Posterior cingulate gyrus (tissue), 11 donors: ENCODE data around the gene SLC6A2.
A peak's percentile ranks its signal among the peaks of the same experiment; 100 is the strongest.
"Not testable (repeated sequence)": the region's sequence is repeated elsewhere in the genome, so short reads cannot be mapped to it uniquely, and the experiment has no call there.

Source experiments
- DNase-seq, 10 donors: peaks; one replicate each; pipeline versions ENCODE4 v3.0.0 to v3.0.0-alpha.2; 2020 to 2021; ENCODE audit warnings: mixed read lengths in 3 of 10
- intact Hi-C: fragments of 100-400 bp; cut with DNase I; formaldehyde crosslinking; loops from one replicate; pipeline ENCODE4 v1.15.1; 2023

Gene SLC6A2

DNA sequence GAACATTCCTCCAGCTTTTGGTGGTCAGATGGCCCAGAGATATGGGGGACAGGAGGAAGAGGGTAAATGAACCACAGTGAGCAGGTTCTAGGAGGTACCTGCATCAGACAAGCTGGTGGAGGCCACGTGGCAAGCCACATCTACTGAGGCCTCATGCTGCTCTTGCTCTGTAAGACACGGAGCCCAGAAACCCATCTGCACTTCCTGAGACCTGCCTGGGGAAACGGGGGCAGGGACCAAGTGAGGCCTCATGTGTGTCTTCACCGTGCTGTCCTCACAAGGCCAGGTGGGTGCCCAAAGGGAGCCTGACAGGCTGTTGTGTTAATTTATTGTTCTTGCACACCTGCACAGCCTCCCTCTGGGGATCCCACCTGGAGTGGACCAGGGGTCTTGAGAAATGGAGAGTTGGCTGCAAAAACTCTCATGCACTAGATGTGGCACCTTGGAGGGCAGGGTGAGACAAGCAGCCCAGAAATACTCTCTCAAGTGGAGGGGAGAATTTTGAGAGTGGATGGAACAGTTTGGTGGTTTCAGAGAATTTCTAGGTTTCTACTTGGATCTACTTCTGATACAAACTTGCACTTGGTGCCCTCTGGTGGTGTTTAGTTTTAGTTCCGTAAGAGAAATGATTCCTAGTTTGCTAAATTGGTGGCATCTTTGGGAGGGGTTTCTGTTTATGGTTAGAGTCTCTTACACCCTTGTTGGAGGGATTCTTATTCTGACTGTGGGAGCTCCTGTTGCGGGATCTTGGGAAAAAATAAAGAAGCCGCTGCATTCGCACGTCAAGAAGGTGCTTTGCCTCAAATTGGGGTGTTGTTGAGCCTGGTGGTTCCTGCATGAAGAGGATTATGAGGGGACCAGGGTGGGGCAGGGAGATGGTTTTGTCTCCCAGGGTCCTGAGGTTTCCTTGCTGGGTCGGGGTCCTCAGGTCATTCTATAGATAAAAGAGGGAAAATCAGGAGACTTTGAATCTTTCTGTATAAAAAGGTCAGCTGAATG, 47.5 kb downstream of the SLC6A2 start:
- intact Hi-C loops: loop anchor here (1.0 to 5.0 kb wide), 4 partner anchors 56 to 238 kb away; no protein-coding TSS in a partner anchor
- DNase-seq: peak in 1 of 10 donors; percentile 40

DNA sequence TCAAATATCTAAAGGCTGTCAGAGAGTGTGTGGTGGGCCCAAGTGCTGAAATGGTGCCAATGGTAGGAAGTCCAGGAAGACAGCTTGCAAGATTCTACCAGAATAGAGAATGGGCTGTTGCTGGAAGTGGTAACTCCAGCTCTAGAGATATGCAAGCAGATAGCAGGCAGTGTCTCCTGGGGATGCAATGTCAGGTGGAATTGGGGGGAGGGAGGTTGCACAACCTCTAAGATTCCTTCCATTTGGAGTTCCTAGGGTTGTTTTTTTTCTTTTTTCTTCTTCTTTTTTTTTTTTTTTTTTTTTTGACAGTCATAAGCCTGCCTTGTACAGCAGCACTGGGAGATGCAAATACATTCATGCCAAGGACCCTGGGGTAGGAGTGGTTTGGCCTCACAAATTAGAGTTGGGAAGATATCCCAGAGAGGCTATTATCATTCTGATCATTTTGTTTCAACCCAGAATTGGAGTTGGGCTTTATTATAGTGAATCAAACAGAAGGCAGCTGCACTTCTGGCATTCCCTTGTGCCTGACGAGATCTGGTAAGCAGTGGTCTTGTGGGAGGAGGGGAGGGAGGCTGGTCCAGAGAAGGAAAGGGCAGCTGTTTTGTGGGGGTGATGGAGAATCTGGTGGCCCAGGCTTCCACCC, 51.1 kb downstream of the SLC6A2 start:
- intact Hi-C loops: no loop called here
- no peak for DNase-seq

DNA sequence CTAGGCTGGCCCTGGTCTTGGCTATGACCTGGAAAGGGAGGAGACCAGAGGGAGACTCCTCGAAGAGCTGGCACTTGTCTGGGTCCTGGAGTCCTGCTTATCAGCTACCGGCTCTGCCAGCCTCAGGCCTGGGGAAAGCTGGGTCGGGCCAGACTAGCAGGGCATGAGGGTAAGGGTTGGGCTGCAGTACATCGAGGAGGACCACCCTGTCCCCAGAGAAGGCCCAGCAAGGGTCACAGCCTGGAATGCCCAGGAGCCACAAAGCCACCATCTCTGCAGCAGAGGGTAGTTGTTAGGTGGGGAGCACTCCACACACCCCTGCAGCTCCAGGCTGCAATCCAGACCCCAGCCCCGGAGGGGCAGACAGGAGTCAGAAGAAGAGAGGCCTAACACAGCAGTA, 54.0 kb downstream of the SLC6A2 start:
- no peak for DNase-seq
- intact Hi-C loops: loop anchor here (10.0 kb wide), 1 partner anchor 995 kb away; no protein-coding TSS in a partner anchor

DNA sequence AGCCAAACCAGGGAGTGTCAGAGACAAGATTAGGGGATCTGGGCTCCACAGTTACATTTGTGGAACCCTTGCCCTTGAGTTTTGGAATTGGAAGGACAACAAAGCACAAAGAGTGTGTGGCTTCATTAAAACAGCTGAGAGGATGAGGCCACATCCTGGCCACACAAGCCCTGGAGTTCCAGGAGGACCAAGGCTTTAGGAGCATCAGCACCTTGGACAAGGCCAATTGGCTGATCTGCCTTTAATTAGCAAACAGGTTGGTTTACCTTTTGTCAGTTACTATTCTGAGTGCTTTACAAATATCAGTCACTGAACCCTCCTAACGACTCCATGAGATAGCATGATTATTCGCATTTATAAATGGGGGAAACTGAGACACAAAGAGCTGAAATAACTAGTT, 54.7 kb downstream of the SLC6A2 start:
- DNase-seq: no peak
- intact Hi-C loops: loop anchor here (10.0 kb wide), 1 partner anchor 994 kb away; no protein-coding TSS in a partner anchor

DNA sequence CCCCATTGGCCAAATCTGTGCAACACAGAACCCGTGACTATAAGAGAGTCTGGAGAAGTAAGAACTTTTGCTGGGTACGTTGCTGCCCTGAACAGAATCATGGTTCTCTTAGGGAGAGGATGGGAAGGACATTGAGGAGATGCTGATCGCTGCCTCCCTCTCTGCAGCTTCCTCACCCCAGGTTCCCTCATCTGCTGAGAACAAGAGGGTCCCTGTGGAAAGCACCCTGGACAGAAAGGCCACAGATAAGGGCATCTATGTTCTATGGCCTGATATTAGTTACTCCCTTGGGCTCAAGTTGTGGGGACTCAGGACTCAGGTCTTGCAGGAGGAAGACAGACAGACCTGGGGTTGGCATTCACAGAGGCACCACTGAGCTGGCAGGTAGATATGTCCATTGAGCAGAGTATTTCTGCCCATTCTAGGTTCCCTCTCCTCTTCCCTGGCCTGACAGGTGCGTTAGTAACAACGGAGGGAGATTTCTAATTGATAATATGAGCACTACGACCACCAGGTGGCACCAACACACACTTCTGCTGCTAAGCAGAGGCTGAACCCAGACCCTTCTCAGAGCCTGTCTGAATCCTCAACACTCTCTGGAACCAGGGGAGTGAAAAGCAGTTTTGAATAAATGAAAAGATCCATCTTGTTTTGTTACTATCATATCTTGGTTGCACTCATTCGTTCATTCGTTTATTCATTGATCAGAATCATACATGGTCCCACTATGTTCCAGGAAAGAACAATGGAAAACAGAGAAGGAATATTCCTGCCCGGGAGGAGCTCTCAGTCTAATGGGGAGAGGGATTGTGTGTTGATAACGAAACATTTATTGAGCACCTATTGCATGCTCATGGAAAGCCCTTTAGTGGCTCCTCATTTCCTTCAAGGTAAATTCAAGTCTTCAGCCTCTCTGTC, 56.4 kb downstream of the SLC6A2 start:
- DNase-seq: peak in 8 of 10 donors; percentile 63 to 91 (median 76)
- intact Hi-C loops: loop anchor here (1.0 to 10.0 kb wide), 2 partner anchors 130 to 993 kb away; no protein-coding TSS in a partner anchor

DNA sequence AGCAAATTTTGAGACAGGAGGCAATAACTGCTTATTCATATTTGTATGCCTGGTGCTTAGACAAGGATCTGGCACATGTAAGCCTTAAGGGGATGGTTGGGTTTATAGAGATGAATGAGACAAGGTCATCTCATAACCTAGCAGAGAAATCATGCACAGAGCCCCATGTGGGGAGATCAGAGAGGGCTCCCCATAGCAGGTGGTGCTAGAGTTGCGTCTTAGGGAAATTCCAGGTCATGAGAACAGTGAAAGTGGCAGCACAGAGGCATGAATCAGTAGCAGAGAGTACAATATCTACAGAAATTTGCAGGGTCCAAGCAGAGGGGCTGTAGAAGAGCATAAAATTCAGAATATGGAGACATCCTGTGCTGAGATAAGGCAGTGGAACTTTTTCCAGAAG, 57.3 kb downstream of the SLC6A2 start:
- no peak for DNase-seq
- intact Hi-C loops: loop anchor here (10.0 kb wide), 1 partner anchor 992 kb away; no protein-coding TSS in a partner anchor

DNA sequence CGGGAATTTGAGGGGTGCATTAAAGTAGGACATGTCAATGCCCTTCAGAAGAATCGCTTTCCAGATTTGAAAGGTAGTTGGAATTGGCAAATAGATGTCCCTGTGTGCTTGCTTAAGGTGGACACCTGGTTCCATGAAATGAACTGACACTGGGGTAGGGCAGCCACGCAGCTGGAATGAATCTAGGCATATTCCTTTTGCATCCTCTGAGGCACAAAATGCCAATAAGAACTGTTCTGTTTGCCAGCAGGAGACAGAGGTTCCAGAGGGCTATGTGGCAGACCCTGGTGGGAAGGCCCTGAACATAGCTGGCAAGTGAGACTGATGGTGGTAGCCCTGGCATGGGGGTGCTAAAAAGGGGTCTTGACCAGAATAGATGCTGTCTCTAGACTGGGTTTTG, 61.5 kb downstream of the SLC6A2 start:
- intact Hi-C loops: loop anchor here (10.0 kb wide), 1 partner anchor 987 kb away; no protein-coding TSS in a partner anchor
- DNase-seq: no peak

DNA sequence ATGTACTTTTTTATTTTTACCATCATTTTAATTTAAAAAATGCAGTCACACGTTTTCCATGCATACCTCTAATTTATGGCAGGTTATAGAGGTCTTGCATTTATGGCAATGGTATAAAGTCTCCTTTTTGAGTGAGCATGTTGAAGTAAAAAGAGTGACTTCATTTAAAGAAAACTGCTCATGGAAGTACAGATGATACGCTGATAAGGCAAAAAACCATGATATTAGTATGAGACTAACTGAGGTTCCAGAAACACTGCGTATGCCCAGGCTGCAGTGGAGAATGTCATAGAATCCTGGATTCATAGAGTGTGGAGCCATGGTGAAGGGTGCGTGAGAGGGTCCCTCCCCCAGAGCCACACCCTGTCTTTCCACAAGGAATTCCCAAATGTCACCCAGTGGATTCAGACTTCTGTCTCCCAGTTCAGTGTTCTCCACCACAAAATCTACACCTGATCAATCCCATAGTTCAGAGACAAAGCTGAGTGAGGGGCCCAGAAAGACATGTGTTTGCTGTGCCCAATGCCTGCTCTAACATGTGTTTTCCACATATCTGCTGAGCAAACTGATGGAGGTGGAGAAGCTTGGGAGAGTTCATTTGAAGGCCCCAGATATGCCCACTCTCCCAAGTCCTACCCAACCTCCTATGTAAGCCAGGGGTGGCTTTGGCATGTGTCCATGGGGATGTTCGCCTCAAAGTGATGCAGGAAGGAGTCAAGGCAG, 69.4 kb downstream of the SLC6A2 start:
- intact Hi-C loops: no loop called here
- DNase-seq: no peak

DNA sequence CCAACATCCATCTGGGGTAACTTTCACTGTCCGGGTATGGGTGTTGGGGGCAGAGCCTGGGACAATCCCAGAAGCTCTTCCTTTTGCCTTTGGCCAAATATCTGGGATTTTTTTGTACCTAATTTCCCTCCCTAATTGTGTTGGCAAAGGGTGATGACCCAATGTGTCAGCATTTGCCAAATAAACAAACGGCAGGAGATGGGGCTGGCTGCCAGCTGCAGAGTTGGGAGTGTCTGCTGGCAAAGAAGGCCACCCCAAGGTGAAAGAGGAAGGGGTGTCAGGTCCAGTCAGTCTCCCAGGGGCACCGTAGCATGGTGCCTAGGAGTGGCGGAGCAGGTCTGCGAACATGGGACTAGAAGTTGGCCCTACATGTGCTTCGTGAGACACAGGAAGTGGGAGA, 73.0 kb downstream of the SLC6A2 start:
- intact Hi-C loops: no loop called here

DNA sequence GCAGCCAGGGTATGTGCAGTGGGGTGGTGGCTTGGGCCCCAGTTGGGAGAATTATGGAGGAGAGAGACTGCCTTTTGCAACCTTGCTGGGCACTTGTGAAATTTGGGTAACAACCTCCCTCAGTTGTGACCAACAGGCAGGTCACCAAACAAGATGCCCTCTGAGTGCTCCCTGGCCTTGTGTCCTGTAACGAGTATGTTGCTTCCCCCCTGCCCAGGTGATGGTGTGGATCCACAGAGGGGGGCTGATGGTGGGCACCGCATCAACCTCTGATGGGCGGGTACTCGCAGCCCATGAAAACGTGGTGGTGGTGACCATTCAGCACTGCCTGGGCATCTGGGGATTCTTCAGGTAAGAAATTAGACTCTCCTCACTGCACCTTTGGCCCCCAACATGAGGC, 74.3 kb downstream of the SLC6A2 start:
- DNase-seq: no peak
- intact Hi-C loops: no loop called here

More for the DNA sequence above, 73.0 kb downstream of the SLC6A2 start:
- no peak for DNase-seq

DNA sequence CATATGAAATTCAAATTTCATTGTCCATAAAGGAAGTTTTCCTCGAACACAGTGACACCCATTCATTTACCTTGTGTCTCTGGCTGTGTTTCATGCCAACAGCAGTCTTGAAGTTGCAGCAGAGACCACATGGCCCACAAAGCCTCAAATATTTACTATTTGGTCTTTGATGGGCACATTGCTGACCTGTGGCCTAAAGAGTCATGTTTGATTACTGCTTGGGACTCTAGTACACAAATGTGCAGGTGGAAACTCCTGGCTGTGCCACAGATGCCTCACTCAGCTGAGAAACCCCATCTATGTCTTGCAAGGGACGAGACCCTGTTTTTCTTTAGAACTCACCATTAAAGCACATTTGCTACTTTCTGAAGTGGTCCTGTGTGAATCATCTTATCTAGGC, 76.7 kb downstream of the SLC6A2 start:
- DNase-seq: no peak
- intact Hi-C loops: no loop called here

DNA sequence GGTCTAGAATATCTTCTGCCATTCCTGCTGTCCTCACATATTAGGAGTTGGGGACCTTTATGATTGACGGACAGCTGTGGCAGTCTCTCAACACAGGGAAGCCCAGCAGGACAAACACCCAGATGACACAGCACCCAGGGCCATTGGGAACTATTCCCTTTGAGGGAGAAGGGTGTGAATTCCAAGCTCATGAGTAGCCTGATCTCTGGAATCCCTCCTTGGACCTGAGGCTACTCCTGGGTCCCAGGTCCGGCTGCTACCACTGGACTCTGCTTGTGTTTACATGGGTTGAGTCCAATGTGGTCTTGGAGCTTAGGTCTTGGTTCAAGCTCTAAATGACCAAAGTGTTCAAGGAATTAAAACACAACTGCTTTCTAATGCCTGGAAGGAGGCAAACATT, 78.9 kb downstream of the SLC6A2 start:
- no peak for DNase-seq
- intact Hi-C loops: no loop called here

DNA sequence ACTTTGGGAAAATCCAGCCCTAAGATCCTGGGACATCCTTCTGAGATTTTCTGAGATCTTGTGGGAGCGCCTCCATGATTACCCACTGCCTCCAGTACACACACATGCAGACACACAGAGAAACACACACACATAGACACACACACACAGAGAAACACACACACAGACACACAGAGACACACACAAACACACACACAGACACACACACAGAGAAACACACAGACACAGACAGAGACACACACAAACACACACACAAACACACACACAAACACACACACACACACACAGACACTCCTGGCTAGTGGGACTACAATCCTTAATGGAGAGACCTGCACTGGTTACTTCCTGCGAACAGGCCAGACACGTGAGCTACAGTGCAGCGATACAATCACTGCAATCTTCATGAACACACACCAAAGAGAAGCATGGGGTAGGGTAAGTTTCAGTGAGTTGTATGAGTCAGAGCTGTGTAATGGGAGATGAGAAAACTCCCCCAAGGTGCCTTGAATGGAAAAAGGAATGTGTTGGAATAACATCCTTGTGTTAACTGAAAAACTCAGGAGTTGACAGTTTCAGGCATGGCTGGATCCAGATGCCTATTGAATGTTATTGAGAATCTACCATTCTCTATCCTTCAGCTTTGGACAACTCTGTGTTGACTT, 79.5 kb downstream of the SLC6A2 start:
- no peak for DNase-seq
- intact Hi-C loops: no loop called here

DNA sequence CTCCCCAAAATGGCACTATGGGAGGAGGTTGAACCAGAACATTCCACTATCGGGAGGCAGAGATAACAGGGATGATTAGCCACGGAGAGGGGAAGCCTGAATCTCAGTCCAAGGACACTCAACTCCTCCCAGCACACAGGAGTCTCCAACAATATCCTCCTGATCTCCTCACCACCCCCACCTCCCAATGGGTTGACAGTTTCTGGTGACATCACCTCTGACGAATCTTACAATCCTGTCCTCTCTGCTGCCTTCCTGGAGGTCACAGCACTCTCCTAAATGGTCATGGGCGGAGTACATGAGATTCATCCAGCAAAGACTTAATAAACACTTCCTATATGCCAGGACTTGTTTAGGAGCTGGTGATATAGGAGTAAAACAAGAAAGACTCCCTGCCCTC, 80.9 kb downstream of the SLC6A2 start:
- intact Hi-C loops: no loop called here
- DNase-seq: no peak

DNA sequence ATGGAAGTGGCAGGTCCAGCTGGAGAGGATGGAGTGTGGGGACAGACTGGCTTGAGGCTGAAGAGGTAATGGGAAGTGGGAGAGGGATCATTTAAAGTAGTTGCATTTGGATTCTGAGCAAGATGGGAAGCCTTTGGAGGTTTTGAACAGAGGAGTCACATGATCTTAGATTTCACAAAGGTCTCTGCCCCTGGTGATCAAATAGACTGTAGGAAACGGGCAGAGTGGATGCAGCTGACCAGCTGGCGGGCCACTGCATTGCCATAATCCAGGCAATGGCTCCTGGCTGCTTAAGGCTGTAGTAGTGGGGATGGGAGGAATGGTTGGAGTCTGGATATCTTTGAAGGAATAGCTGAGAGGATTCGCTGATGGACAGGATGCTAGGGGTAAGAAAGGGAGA, 81.5 kb downstream of the SLC6A2 start:
- intact Hi-C loops: no loop called here
- no peak for DNase-seq

DNA sequence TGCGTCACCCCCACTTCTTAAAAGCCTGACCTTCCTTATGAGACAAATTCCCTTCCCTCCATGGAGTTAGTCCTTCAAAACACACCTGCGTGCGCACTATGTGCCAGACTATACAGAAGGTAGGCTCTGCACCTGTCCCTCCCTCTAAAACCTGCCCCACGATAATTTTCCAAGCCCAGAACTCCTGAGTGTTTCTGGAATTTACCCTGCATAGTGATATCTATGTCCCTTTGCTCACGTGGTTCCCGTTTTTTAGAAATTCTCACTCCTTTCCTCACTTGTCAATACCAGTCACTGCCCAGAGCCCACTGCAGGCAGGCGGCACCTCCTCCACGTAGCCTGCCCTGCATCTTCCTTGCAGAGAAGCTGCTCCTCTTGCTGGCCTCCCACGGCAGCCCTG, 82.2 kb downstream of the SLC6A2 start:
- intact Hi-C loops: no loop called here
- DNase-seq: no peak

DNA sequence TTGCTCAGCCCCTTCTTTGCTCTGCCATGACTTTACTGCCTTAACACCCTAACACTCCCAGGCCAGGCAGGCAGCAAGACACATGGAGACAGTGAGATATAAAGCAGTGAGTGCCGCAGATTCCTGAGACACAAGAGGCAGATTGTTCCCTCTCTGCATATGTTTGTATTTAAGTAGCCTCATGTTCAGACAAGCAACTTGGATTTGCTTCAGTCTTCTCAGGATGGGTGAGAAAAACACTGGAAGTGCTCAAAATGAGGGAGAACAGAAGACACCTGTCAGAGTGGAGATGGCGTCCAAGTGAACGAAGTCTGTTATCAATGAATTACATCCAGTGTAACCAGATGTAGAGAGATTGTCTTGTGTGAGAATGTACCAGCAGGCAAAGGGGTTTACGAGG, 90.3 kb downstream of the SLC6A2 start:
- no peak for DNase-seq
- intact Hi-C loops: no loop called here

DNA sequence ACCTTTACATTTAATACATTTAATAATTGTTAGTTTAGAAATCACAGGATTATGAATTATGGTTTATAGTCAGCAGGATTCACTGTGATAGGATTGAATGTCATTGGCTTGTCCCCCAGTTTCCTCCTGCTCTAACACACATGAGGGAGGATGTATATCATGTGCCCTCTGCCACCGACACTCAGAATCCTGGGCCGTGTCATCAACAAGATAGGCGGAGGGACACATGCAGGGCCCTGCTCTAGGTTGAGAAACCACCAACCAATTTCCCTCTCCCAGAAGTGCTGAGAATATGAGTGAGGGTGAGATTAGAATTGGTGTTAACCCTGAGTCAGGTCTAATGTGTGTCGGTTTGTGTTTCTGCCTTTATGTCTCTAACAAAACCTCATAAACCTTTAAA, 92.0 kb downstream of the SLC6A2 start:
- intact Hi-C loops: no loop called here
- DNase-seq: no peak

DNA sequence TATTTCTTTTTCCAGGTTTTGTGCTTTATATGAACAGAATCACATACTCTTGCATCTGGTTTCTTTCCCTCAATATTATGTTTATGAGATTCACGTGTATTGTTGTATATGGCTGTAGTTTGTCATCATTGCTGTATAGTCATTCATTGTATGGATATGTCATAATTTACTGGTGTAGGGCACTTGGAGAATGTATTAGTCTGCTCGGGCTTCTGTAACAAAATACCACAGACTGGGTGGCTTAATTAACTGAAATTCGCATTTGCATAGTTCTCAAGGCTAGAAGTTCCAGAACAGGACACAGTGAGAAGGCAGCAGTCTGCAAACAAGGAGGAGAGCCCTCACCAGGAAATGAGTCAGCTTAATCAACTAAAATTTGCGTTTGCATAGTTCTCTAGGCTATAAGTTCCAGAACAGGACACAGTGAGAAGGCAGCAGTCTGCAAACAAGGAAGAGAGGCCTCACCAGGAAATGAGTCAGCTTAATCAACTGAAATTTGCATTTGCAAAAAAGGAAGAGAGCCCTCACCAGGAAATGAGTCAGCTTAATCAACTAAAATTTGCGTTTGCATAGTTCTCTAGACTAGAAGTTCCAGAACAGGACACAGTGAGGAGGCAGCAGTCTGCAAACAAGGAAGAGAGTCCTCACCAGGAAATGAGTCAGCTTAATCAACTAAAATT, 96.8 kb downstream of the SLC6A2 start:
- DNase-seq, intact Hi-C loops: not testable (repeated sequence)
